Liver (tissue), 9 donors: ENCODE results near the gene IQSEC1. TPM values are rescaled to one million over a fixed set of nuclear protein-coding genes. Genes with fewer than 3 reads are reported as not detected.

Experiments used
- DNase-seq: peaks from one replicate; pipeline ENCODE4 v3.0.0-alpha.2; 2017; ENCODE audit warnings: low spot score
- H3K27ac ChIP-seq, 2 donors: one replicate each; pipeline ENCODE4 v1.7.0; 2013; ENCODE audit warnings: inconsistent platforms in 2 of 2, low read length in 2 of 2, control low read depth in 1 of 2, low read depth in 1 of 2, mild to moderate bottlenecking in 1 of 2
- H3K27me3 ChIP-seq, 4 donors: one replicate each; pipeline versions ENCODE4 v1.6.1 to v1.7.0; 2013; ENCODE audit warnings: low read length in 3 of 4, inconsistent platforms in 1 of 4, mild to moderate bottlenecking in 1 of 4, moderate library complexity in 1 of 4; ENCODE audit not compliant: control insufficient read depth in 4 of 4, insufficient read depth in 4 of 4
- H3K36me3 ChIP-seq, 4 donors: one replicate each; pipeline versions ENCODE4 v1.6.1 to v1.7.0; 2013; ENCODE audit warnings: low read length in 3 of 4, mild to moderate bottlenecking in 3 of 4, low read depth in 1 of 4, moderate library complexity in 1 of 4; ENCODE audit not compliant: control insufficient read depth in 4 of 4, insufficient read depth in 3 of 4
- H3K4me1 ChIP-seq, 4 donors: one replicate each; pipeline versions ENCODE4 v1.6.1 to v1.7.0; 2013; ENCODE audit warnings: low read length in 3 of 4, mild to moderate bottlenecking in 3 of 4, moderate library complexity in 1 of 4; ENCODE audit not compliant: control insufficient read depth in 4 of 4, insufficient read depth in 4 of 4
- H3K4me3 ChIP-seq, 3 donors: one replicate each; pipeline versions ENCODE4 v1.6.1 to v1.7.0; 2013; ENCODE audit warnings: low read length in 3 of 3, control low read depth in 1 of 3, low read depth in 1 of 3, mild to moderate bottlenecking in 1 of 3
- H3K9ac ChIP-seq, 2 donors: one replicate each; pipeline ENCODE4 v1.7.0; 2013; ENCODE audit warnings: low read length in 2 of 2, mild to moderate bottlenecking in 2 of 2, moderate library complexity in 2 of 2, control low read depth in 1 of 2, low read depth in 1 of 2
- H3K9me3 ChIP-seq, 4 donors: one replicate each; pipeline versions ENCODE4 v1.6.1 to v1.7.0; 2013; ENCODE audit warnings: low read length in 3 of 4; ENCODE audit not compliant: control insufficient read depth in 4 of 4
- EGR1 ChIP-seq, 2 donors: IDR thresholded peaks; 2 replicates each; pipeline ENCODE4 v1.6.1; 2016 to 2018; ENCODE audit warnings: antibody characterized with exemption in 2 of 2, low read depth in 2 of 2
- GABPA ChIP-seq, 2 donors: IDR thresholded peaks in 1 of 2; conservative IDR thresholded peaks in 1 of 2; 2 replicates each; pipeline ENCODE4 v1.6.1; 2016; ENCODE audit warnings: antibody characterized with exemption in 2 of 2, mild to moderate bottlenecking in 1 of 2, moderate library complexity in 1 of 2
- HNF4A ChIP-seq, 2 donors: conservative IDR thresholded peaks; 2 replicates each; pipeline ENCODE4 v1.6.1; 2016; ENCODE audit warnings: antibody characterized with exemption in 2 of 2, mild to moderate bottlenecking in 2 of 2
- HNF4G ChIP-seq: IDR thresholded peaks from 2 replicates; pipeline ENCODE4 v1.6.1; 2016; ENCODE audit warnings: antibody characterized with exemption
- JUND ChIP-seq, 2 donors: IDR thresholded peaks; 2 replicates each; pipeline ENCODE4 v1.6.1; 2016; ENCODE audit warnings: antibody characterized with exemption in 2 of 2
- MAX ChIP-seq: IDR thresholded peaks from 2 replicates; pipeline ENCODE4 v1.6.1; 2016; ENCODE audit warnings: antibody characterized with exemption
- NR2F2 ChIP-seq: IDR thresholded peaks from 2 replicates; pipeline ENCODE4 v1.6.1; 2016; ENCODE audit warnings: antibody characterized with exemption
- RAD21 ChIP-seq, 2 donors: IDR thresholded peaks; 2 replicates each; pipeline ENCODE4 v1.6.1; 2016; ENCODE audit warnings: antibody characterized with exemption in 2 of 2, mild to moderate bottlenecking in 2 of 2
- RXRA ChIP-seq, 2 donors: IDR thresholded peaks; 2 replicates each; pipeline ENCODE4 v1.6.1; 2017 to 2018; ENCODE audit warnings: antibody characterized with exemption in 2 of 2, mild to moderate bottlenecking in 1 of 2
- SP1 ChIP-seq: IDR thresholded peaks from 2 replicates; pipeline ENCODE4 v1.6.1; 2018; ENCODE audit warnings: antibody characterized with exemption, mild to moderate bottlenecking
- TAF1 ChIP-seq: conservative IDR thresholded peaks from 2 replicates; pipeline ENCODE4 v1.6.1; 2016; ENCODE audit warnings: antibody characterized with exemption, mild to moderate bottlenecking
- YY1 ChIP-seq: IDR thresholded peaks from 2 replicates; pipeline ENCODE4 v1.6.1; 2016; ENCODE audit warnings: antibody characterized with exemption, mild to moderate bottlenecking
- WGBS: extraction: QIAGEN DNeasy Blood & Tissue Kit; methylation state at CpG from one replicate; pipeline ENCODE4 v1.1.7; 2013; 5-methylcytosine and 5-hydroxymethylcytosine counted together
- polyA plus RNA-seq, 2 donors: library from polyadenylated mRNA; stranded (reverse) in 1 of 2; unstranded in 1 of 2; fragments of 200-250 nt in 1 of 2; fragments of >200 nt in 1 of 2; fragmentation: Nextera tagmentation in 1 of 2; extraction: Ambion mirVana in 1 of 2; gene quantifications; one replicate each; pipeline versions ENCODE4 v1.2.1 to v1.2.3, GENCODE V29; 2013 to 2015
- total RNA-seq, 2 donors: library from RNA; depleted of rRNA; stranded (reverse); fragments of >200 nt; gene quantifications; one replicate each; pipeline ENCODE4 v1.2.3, GENCODE V29; 2014
- TF ChIP-seq, protein P1 (sequence below): fragments of 150-350 bp; IDR thresholded peaks from 2 replicates; pipeline ENCODE4 v1.5.1; 2017; ENCODE audit warnings: improper control_type of control experiment, low read depth, low read length; ENCODE audit not compliant: missing input control
- TF ChIP-seq, protein P2 (sequence below): IDR thresholded peaks from 2 replicates; pipeline ENCODE4 v1.6.1; 2016; ENCODE audit warnings: antibody characterized with exemption, mild to moderate bottlenecking
- donor health status: healthy.
- donor health status: healthy.
- donor health status: healthy.
- donor health status: healthy.
- donor health status: healthy.

The IQSEC1 gene
- total and polyA plus RNA-seq, 4 donors: 12.7 to 56.0 (median 36.2) TPM

DNA sequence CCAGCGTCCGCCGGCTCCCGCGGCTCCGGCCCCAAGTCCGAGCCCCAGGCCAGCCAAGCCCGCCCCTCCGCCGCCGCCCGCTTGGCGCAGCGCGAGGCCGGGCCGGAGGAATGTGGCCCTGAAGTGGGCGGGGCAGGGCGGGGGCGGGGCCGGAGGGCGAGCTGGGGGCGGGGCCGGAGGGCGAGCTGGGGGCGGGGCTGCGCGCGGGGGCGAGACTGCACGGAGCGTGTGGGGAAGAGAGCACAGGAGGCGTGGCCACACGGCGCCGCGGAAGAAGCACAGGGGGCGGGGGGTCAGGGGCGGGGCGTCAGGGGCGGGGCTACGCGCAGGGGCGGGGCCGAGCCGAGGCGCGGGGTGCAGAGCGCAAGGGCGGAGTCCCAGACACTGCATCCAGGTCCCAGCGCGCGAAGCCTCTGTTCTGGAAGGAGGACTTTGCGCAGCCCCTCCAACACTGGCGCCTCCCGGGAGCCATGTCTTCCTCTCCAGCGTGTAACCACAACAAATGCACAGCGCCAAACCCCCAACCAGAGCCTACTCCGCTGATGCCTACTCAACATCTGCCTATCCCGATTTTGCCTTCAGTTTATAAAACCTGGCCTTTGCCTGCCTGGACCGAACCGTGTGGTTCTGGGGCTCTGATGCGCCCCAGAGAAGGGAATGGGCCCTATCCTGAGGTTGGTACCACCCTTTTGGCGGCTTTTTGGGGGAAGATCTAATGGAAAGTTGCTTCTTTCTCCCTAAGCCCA lies 105.5 kb downstream of the IQSEC1 start:
- Histone ChIP-seq H3K4me3 (peak overlapping the region; percentile 72 to 81 (median 74)), H3K9me3 (no peaks in the 10 kb centered on the region), H3K4me1 (peaks cover 21 to 66% (median 58%) of the 10 kb centered on the region in 4 donors), H3K27me3 (no peaks in the 10 kb centered on the region), H3K36me3 (no peaks in the 10 kb centered on the region), H3K9ac (no peak overlapping the region), H3K27ac (peak overlapping the region; percentile 75 to 90)
- DNase-seq: peak; percentile 99
- TF ChIP-seq GABPA (IDR thresholded peaks at IDR 0.05 in 1 of 2, conservative IDR thresholded peaks at IDR 0.05 in 1 of 2) (no peak), NR2F2 (no peak), RAD21 (IDR thresholded peaks at IDR 0.05) (no peak), YY1 (no peak), SP1 (no peak), RXRA (IDR thresholded peaks at IDR 0.05) (no peak), HNF4G (no peak), MAX (no peak), EGR1 (IDR thresholded peaks at IDR 0.05; ENCODE audit: low read depth in 2 of 2) (no peak), HNF4A (conservative IDR thresholded peaks at IDR 0.05) (no peak)
- TF ChIP-seq, protein P1, sequence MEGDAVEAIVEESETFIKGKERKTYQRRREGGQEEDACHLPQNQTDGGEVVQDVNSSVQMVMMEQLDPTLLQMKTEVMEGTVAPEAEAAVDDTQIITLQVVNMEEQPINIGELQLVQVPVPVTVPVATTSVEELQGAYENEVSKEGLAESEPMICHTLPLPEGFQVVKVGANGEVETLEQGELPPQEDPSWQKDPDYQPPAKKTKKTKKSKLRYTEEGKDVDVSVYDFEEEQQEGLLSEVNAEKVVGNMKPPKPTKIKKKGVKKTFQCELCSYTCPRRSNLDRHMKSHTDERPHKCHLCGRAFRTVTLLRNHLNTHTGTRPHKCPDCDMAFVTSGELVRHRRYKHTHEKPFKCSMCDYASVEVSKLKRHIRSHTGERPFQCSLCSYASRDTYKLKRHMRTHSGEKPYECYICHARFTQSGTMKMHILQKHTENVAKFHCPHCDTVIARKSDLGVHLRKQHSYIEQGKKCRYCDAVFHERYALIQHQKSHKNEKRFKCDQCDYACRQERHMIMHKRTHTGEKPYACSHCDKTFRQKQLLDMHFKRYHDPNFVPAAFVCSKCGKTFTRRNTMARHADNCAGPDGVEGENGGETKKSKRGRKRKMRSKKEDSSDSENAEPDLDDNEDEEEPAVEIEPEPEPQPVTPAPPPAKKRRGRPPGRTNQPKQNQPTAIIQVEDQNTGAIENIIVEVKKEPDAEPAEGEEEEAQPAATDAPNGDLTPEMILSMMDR: no peak
- 4% methylated on average over 64 of the region's 64 CpGs for WGBS

DNA sequence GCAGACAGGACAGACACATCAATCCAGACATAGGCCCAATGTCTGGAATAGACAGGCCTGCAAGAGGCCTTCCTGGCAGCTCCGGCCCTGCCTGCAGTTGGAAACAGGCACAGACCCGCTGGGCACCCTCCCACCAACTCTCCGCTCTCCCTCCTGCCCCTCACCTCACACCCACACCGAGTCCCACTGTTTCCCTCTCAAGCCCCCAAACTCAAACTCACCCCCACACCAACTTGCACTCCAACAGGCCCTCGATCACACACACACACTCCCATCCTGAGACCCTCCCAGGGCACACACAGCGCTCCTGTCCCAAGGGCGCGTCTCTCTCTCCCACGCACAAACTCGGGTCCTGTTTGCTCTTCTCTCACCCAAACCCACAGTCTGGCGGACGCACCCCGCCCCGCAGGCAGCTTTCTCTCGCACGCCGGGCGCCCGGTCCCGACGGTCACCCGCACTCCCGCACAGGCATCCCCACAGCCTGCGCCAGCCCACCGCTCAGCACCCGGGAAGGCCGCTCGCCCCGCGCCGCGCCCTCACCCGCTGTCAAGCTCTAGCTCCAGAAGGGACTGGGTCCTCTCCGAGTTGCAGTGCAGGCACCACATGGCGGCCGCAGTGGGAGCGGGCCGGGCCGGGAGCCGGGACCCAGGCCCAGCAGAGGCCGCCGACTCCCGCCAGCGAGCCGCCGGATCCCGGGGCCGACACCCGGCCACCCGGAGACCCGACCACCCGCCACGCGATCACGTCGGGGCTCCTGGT lies 106.2 kb downstream of the IQSEC1 start:
- Histone ChIP-seq H3K9me3 (no peaks in the 10 kb centered on the region), H3K9ac (peak overlapping the region; percentile 64 to 82), H3K27me3 (no peaks in the 10 kb centered on the region), H3K4me1 (peaks cover 25 to 74% (median 65%) of the 10 kb centered on the region in 4 donors), H3K27ac (peak overlapping the region; percentile 75 to 90), H3K4me3 (peak overlapping the region; percentile 72 to 81 (median 74)), H3K36me3 (no peaks in the 10 kb centered on the region)
- WGBS: 3% methylated on average over 56 of the region's 56 CpGs
- DNase-seq: no peak
- no peak for TF ChIP-seq HNF4G
- TF ChIP-seq SP1: no peak
- TF ChIP-seq, protein P1: no peak
- no peak for TF ChIP-seq TAF1
- TF ChIP-seq JUND (IDR thresholded peaks at IDR 0.05): no peak
- TF ChIP-seq, protein P2, sequence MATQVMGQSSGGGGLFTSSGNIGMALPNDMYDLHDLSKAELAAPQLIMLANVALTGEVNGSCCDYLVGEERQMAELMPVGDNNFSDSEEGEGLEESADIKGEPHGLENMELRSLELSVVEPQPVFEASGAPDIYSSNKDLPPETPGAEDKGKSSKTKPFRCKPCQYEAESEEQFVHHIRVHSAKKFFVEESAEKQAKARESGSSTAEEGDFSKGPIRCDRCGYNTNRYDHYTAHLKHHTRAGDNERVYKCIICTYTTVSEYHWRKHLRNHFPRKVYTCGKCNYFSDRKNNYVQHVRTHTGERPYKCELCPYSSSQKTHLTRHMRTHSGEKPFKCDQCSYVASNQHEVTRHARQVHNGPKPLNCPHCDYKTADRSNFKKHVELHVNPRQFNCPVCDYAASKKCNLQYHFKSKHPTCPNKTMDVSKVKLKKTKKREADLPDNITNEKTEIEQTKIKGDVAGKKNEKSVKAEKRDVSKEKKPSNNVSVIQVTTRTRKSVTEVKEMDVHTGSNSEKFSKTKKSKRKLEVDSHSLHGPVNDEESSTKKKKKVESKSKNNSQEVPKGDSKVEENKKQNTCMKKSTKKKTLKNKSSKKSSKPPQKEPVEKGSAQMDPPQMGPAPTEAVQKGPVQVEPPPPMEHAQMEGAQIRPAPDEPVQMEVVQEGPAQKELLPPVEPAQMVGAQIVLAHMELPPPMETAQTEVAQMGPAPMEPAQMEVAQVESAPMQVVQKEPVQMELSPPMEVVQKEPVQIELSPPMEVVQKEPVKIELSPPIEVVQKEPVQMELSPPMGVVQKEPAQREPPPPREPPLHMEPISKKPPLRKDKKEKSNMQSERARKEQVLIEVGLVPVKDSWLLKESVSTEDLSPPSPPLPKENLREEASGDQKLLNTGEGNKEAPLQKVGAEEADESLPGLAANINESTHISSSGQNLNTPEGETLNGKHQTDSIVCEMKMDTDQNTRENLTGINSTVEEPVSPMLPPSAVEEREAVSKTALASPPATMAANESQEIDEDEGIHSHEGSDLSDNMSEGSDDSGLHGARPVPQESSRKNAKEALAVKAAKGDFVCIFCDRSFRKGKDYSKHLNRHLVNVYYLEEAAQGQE: no peak
- TF ChIP-seq NR2F2: no peak
- TF ChIP-seq EGR1 (IDR thresholded peaks at IDR 0.05; ENCODE audit: low read depth in 2 of 2): no peak
